Neural progenitor cell (in vitro differentiated cells): ENCODE data around the gene CAV1. TPM values are rescaled to one million over a fixed set of nuclear protein-coding genes. Genes with fewer than 3 reads are reported as not detected.

Experiments
- DNase-seq: peaks from one replicate; pipeline ENCODE4 v3.0.0-alpha.2; 2016; ENCODE audit warnings: low spot score
- H2AFZ ChIP-seq: fragments of 200-600 bp; sonication (generic); replicated peaks from 2 replicates; pipeline ENCODE4 v1.6.1; 2016; ENCODE audit warnings: antibody characterized with exemption
- H3F3A ChIP-seq: fragments of 200-600 bp; sonication (generic); 2 replicates; pipeline ENCODE4 v1.6.1; 2016; ENCODE audit warnings: antibody characterized with exemption, low read depth
- H3K27ac ChIP-seq: fragments of 200-600 bp; sonication (generic); 2 replicates; pipeline ENCODE4 v1.5.1; 2016; ENCODE audit warnings: mild to moderate bottlenecking
- H3K27me3 ChIP-seq: fragments of 200-600 bp; sonication (generic); 2 replicates; pipeline ENCODE4 v1.6.1; 2016; ENCODE audit warnings: mild to moderate bottlenecking, moderate library complexity
- H3K36me3 ChIP-seq: fragments of 200-600 bp; sonication (generic); 2 replicates; pipeline ENCODE4 v1.5.1; 2016
- H3K4me1 ChIP-seq: fragments of 200-600 bp; sonication (generic); 2 replicates; pipeline ENCODE4 v1.6.1; 2016; ENCODE audit warnings: mixed run types
- H3K4me2 ChIP-seq: fragments of 200-600 bp; sonication (generic); 2 replicates; pipeline ENCODE4 v1.6.1; 2016
- H3K4me3 ChIP-seq: fragments of 200-600 bp; sonication (generic); 2 replicates; pipeline ENCODE4 v1.5.1; 2016
- H3K79me2 ChIP-seq: fragments of 200-600 bp; sonication (generic); 2 replicates; pipeline ENCODE4 v1.6.1; 2016; ENCODE audit warnings: low read depth
- H3K9ac ChIP-seq: fragments of 200-600 bp; sonication (generic); 2 replicates; pipeline ENCODE4 v1.6.1; 2016
- H3K9me3 ChIP-seq: fragments of 200-600 bp; sonication (generic); 2 replicates; pipeline ENCODE4 v1.5.1; 2016; ENCODE audit warnings: low read depth
- H4K20me1 ChIP-seq: fragments of 200-600 bp; sonication (generic); 2 replicates; pipeline ENCODE4 v1.6.1; 2016; ENCODE audit warnings: low read depth
- H3K27ac Mint-ChIP-seq: 3 replicates; pipeline ENCODE4 v1.8.0; 2021; ENCODE audit warnings: mixed read lengths
- H3K27me3 Mint-ChIP-seq: 2 replicates; pipeline ENCODE4 v1.8.0; 2022; ENCODE audit warnings: low read depth, mild to moderate bottlenecking, inconsistent platforms, moderate library complexity, mixed read lengths; ENCODE audit not compliant: insufficient read depth
- H3K36me3 Mint-ChIP-seq: 3 replicates; pipeline ENCODE4 v1.8.0; 2021; ENCODE audit warnings: mixed read lengths
- H3K4me1 Mint-ChIP-seq: 3 replicates; pipeline ENCODE4 v1.8.0; 2021; ENCODE audit warnings: mixed read lengths
- H3K4me3 Mint-ChIP-seq: 3 replicates; pipeline ENCODE4 v1.8.0; 2021; ENCODE audit warnings: mild to moderate bottlenecking, moderate library complexity, mixed read lengths
- H3K9me3 Mint-ChIP-seq: 3 replicates; pipeline ENCODE4 v1.8.0; 2020; ENCODE audit warnings: mixed read lengths
- EZH2 ChIP-seq: fragments of 200-600 bp; sonication (generic); IDR thresholded peaks from 2 replicates; pipeline ENCODE4 v1.6.1; 2017; ENCODE audit warnings: antibody characterized with exemption, mild to moderate bottlenecking, moderate library complexity
- EZH2phosphoT487 ChIP-seq: fragments of 200-600 bp; sonication (generic); IDR thresholded peaks from 2 replicates; pipeline ENCODE4 v1.6.1; 2017; ENCODE audit warnings: antibody characterized with exemption
- total RNA-seq: library from RNA; depleted of rRNA; stranded (reverse); fragments of >200 nt; gene quantifications from 2 replicates; pipeline ENCODE4 v1.2.3, GENCODE V29; 2015; ENCODE audit warnings: low replicate concordance
- TF ChIP-seq, protein P1 (sequence below): fragments of 200-600 bp; sonication (generic); IDR thresholded peaks from 2 replicates; pipeline ENCODE4 v1.5.1; 2017; ENCODE audit warnings: antibody characterized with exemption, mild to moderate bottlenecking

Gene CAV1
- total RNA-seq, 1 donor from 2014 or later = 0.19 TPM

GRCh38 chr7:116577320-116577871 is 52.6 kb downstream of the CAV1 start:
- no peaks in the 10 kb centered on the region for H3K79me2 ChIP-seq
- peaks cover 8% of the 10 kb centered on the region for H3K4me1 Mint-ChIP-seq
- H3K4me3 ChIP-seq = no peak overlapping the region
- H3K4me3 Mint-ChIP-seq = no peak overlapping the region
- no peak overlapping the region for H3K9ac ChIP-seq
- no peak overlapping the region for H2AFZ ChIP-seq
- no peaks in the 10 kb centered on the region for H3K36me3 ChIP-seq
- H3K27me3 Mint-ChIP-seq = peaks cover 2% of the 10 kb centered on the region
- H3K27ac ChIP-seq = no peak overlapping the region
- TF ChIP-seq, protein P1, sequence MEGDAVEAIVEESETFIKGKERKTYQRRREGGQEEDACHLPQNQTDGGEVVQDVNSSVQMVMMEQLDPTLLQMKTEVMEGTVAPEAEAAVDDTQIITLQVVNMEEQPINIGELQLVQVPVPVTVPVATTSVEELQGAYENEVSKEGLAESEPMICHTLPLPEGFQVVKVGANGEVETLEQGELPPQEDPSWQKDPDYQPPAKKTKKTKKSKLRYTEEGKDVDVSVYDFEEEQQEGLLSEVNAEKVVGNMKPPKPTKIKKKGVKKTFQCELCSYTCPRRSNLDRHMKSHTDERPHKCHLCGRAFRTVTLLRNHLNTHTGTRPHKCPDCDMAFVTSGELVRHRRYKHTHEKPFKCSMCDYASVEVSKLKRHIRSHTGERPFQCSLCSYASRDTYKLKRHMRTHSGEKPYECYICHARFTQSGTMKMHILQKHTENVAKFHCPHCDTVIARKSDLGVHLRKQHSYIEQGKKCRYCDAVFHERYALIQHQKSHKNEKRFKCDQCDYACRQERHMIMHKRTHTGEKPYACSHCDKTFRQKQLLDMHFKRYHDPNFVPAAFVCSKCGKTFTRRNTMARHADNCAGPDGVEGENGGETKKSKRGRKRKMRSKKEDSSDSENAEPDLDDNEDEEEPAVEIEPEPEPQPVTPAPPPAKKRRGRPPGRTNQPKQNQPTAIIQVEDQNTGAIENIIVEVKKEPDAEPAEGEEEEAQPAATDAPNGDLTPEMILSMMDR = no peak
- TF ChIP-seq EZH2 (no peak), EZH2phosphoT487 (no peak)
- no peaks in the 10 kb centered on the region for H3K9me3 ChIP-seq
- H3K4me2 ChIP-seq = no peak overlapping the region
- no peaks in the 10 kb centered on the region for H3K4me1 ChIP-seq
- no peak for DNase-seq
- no peaks in the 10 kb centered on the region for H4K20me1 ChIP-seq
- no peaks in the 10 kb centered on the region for H3K27me3 ChIP-seq
- H3K36me3 Mint-ChIP-seq = no peaks in the 10 kb centered on the region
- no peak overlapping the region for H3K27ac Mint-ChIP-seq
- H3F3A ChIP-seq = no peaks in the 10 kb centered on the region
- peaks cover 2% of the 10 kb centered on the region for H3K9me3 Mint-ChIP-seq

DNA sequence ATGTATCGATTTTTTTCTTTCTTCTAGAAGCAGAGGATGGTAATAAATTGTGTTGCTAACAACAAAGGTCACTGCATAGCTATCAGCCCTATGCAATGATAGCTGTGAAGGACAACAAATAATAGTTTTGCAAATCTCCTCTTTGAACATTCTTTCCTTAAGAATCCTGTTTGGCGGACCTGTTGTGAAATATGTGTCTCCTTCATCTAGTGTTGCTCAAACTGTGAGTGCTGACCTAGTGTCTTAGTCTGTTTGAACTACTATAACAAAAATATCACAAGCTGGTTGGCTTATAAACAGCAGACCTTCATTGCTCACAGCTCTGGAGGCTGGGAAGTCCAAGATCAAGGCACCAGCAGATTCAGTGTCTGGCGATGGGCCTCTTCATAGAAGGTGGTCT is 53.7 kb downstream of the CAV1 start:
- H3K27me3 ChIP-seq = no peaks in the 10 kb centered on the region
- no peaks in the 10 kb centered on the region for H3F3A ChIP-seq
- Mint-ChIP-seq H3K27ac (no peak overlapping the region), H3K36me3 (no peaks in the 10 kb centered on the region), H3K4me1 (peaks cover 10% of the 10 kb centered on the region), H3K27me3 (peaks cover 2% of the 10 kb centered on the region), H3K9me3 (peaks cover 2% of the 10 kb centered on the region), H3K4me3 (no peak overlapping the region)
- H2AFZ ChIP-seq = no peak overlapping the region
- H3K79me2 ChIP-seq = no peaks in the 10 kb centered on the region
- no peak for DNase-seq
- H3K4me2 ChIP-seq = no peak overlapping the region
- no peaks in the 10 kb centered on the region for H4K20me1 ChIP-seq
- H3K9ac ChIP-seq = no peak overlapping the region
- H3K4me1 ChIP-seq = no peaks in the 10 kb centered on the region
- no peak overlapping the region for H3K27ac ChIP-seq
- TF ChIP-seq EZH2phosphoT487 (no peak), EZH2 (no peak)
- TF ChIP-seq, protein P1 = no peak
- no peaks in the 10 kb centered on the region for H3K9me3 ChIP-seq
- no peak overlapping the region for H3K4me3 ChIP-seq
- no peaks in the 10 kb centered on the region for H3K36me3 ChIP-seq

DNA sequence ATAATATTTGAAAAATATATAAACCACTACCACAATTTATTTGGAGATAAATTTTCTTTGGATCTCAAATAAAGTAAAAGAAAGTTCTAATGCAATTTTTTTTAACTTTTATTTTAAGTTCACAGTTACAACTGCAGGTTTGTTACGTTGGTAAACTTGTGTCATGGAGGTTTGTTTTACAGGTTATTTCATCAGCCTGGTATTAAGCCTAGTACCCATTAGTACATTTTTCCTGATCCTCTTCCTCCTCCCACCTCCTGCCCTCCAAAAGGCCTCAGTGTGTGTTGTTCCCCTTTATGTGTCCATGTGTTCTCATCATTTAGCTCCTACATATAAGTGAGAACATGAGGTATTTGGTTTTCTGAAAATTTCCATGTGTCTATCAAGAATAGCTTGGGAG is 54.5 kb downstream of the CAV1 start:
- H3K27me3 Mint-ChIP-seq = peaks cover 2% of the 10 kb centered on the region
- Histone ChIP-seq H3K79me2 (no peaks in the 10 kb centered on the region), H2AFZ (no peak overlapping the region), H3F3A (no peaks in the 10 kb centered on the region), H3K27ac (no peak overlapping the region), H4K20me1 (no peaks in the 10 kb centered on the region), H3K4me1 (no peaks in the 10 kb centered on the region), H3K36me3 (no peaks in the 10 kb centered on the region), H3K4me3 (no peak overlapping the region), H3K9me3 (no peaks in the 10 kb centered on the region), H3K27me3 (no peaks in the 10 kb centered on the region), H3K4me2 (no peak overlapping the region), H3K9ac (no peak overlapping the region)
- H3K9me3 Mint-ChIP-seq = peaks cover 2% of the 10 kb centered on the region
- H3K27ac Mint-ChIP-seq = no peak overlapping the region
- TF ChIP-seq EZH2 = no peak
- TF ChIP-seq EZH2phosphoT487 = no peak
- TF ChIP-seq, protein P1 = no peak
- H3K36me3 Mint-ChIP-seq = no peaks in the 10 kb centered on the region
- H3K4me3 Mint-ChIP-seq = no peak overlapping the region
- no peak for DNase-seq
- H3K4me1 Mint-ChIP-seq = peaks cover 4% of the 10 kb centered on the region
